HCEC 1CT (cell line): ENCODE measurements around the gene SCLY.
A peak's percentile ranks its signal among the peaks of the same experiment; 100 is the strongest.

Experiments used
- DNase-seq: peaks from one replicate; pipeline ENCODE4 v3.0.0-alpha.2; 2017

Gene SCLY

DNA sequence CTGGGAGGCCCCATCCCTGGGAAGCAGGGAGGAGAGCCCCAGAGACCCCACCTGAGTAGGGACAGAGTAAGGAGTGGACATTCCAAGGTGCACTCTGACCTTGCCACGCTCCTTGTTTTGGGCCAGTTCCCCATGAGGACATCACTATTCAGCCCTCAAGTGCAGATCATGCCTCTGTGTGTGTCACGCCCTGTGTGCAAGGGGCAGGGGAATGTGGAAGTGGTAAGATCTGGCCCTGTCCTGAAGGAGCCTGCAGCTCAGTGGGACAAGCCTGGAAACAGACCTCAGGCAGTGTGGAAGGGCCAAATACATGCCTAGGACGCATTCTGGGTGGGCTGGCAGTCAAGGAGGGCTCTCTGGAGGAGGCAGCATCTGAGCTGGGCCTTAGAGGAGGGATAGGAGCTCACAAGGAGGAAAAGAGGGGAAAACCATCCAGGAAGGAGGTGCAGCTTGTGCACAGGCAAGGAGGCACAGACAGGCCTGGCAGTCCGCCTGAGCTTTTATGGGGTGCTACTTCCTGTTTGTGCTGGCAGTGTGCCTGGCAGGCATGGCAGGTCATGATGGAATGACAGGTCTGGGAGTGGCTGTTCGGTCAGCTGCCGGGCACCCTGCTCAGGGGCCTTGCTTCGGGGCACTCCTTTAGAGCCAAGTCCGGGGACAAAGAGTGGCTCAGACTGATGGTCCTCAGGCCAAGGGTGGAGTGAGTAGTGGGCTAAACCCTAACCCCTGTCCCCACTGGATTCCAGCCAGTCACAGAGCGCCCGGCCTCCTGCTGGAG, 80.9 kb downstream of the SCLY start:
- DNase-seq, result peak; percentile 53

DNA sequence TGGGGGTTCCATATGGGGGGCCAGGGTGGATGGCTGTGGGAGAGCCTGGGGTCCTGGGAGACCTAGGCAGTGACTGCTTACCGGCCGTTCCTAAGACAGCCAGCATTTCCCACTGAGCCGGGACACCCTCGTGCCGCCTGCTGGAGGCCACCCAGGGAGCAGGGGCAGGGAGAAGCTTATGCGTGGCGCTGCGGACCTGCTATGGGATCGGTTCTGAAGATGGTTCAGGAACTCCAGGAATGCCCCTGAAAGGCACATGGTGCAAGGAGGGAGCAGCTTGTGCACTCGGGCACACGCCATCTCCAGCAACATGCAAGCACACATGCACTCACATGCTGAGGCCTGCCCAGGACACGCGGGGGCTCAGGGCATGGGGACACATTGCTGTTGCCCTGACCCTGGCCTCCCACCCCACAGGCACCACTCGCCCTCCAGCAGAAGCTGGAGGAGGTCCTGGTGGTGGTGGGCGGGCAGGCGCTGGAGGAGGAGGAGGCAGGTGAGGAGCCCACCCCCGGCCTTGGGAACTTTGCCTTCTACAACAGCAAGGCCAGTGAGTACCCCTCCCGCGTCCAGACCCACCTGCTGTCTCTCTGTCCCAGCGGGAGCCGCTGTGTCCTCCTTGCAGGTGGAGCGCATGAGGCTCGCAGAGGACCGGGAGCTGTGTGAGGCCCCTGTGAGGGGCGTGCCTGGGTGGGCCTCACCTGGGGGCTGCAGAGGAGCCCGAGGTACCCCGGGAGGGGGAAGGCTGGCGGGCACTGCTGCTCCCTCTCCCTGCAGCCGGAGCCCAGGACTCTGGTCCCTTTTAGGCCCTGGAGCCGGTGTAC, 81.8 kb downstream of the SCLY start:
- no peak for DNase-seq

DNA sequence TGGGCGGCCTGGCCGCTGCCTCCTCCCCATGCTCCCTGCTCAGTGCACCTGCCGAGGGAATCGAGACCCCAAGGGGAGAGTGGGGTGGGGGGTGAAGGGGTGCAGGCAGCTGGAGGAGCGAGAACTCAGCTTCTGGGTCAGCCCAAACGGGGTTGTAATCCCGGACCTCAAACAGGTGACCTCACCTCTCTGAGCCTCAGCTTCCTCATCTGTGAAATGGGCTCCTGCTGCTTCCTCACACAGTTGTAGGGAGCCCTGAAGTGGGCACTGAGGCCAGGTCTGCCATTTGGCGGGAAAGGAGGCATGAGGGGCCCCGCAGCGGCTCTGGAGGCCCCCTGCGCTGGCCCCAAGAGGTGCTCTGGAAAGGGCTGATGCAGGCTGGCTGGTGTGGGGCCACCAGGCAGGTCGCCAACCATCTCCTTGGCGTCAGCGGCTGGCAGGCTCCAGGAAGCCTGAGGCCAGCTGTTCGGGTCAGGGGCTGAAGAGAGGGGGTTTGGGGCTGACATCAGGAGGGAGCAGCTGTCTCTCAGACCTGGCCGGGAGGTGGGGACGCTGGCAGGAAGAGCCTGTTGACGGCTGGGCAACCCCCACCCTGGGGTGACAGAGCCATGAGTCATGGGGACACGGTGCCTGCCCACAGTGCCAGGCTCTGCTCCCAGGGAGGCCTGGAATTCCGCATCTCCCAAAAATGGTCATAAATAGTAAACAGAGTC, 82.6 kb downstream of the SCLY start:
- peak; percentile 78 for DNase-seq

DNA sequence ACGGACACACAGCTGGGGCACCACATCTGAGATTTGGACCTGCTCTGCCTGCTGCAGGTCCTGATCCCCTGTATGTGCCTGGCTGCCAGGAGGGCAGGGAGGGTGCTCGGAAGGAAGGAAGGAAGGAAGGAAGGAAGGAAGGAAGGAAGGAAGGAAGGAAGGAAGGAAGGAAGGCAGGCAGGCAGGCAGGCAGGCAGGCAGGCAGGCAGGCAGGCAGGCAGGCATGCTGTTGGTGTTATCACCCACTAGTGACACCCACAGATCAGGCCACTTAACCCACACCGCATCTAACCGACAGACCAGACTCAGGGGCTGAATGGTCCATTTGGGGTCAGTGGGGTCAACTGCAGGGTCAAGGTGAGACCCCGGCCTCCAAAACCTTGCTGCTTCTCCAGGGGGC, 83.5 kb downstream of the SCLY start:
- no peak for DNase-seq

DNA sequence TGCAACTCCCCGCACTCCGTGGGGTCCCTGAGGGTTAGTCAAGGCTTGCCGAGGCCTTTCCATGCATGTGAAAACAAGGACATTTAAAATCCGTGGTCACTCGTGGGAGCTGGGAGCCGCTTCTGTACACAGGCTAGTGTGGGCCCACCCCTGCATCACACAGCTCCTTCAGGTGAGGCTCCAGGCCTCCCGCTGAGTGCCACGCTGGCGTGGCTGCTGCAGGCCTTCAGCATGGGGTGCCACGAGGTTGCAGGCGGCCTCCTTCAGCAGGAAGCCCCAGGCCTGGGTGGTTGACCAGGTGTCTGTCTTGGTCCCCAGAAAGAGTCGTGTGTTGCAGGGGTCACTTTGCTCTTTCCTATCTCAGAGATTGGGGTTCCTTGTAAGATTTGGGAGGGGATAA, 84.2 kb downstream of the SCLY start:
- DNase-seq, result no peak

DNA sequence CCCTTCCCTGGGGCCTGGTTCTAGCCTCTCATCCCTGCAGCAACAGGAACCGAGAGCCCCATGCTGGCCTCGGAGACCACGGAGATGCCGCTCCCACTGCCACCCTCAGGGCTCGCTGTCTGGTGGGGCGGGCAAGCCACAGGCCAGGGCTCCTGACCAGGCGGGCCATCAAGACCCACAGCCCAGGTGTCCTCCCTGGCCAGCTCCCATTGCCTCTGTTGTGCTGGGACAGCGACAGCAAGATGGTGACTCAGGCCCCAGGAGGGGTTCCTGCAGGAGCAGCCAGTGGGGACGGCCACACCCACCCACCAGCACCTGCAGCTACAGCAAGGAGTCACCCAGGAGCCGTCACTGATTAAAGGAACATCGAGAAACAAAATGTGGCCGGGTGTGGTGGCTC, 85.0 kb downstream of the SCLY start:
- no peak for DNase-seq

DNA sequence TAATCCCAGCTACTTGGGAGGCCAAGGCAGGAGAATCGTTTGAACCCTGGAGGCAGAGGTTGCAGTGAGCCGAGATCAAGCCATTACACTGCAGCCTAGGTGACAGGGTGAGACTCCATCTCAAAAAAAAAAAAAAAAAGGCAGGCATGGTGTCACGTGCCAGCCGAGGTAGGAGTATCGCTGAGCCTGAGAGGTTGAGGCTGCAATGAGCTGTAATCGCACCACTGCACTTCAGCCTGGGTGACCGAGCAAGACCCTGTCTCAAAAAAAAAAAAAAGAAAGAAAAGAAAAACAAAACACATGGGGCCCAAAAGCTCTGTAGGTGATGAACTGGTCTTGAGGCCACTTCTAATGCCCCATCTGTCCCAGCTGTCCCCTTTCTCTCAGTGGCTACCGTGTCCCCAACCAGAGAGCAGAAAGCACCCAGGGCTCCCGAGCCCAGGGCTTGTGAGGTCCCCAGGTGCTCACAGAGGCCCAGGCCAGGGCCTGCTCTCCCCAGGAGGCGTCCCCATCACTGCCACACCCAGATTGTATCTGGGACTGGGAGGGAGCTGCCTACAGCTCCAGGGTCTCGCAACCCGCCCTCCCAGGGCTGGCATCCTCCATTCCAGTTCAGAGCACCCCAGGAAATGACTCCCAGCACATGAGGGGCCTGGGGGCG, 86.2 kb downstream of the SCLY start:
- no peak for DNase-seq

DNA sequence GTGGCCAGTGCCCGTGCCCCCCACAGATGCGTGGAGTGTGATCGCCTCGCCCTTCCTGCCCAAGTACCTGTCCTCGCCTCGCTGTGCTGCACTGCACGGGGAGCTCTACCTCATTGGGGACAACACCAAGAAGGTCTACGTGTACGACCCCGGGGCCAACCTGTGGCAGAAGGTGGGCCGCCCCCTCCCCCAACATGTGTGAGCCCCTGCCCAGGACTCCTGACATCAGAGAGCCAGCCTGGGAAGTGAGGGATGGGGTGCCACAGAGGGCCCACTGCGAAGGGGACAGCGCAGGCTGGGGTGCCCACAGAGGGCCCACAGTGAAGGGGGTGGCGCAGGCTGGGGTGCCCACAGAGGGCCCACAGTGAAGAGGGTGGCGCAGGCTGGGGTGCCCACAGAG, 88.2 kb downstream of the SCLY start:
- DNase-seq, result no peak
